Cardiac septum (tissue), 1 donor: ENCODE data around the gene PIEZO1. TPM values are rescaled to one million over a fixed set of nuclear protein-coding genes. Genes with fewer than 3 reads are reported as not detected.
"Not testable (repeated sequence)": the region's sequence is repeated elsewhere in the genome, so short reads cannot be mapped to it uniquely, and the experiment has no call there.

Source experiments
- DNase-seq: peaks from one replicate; pipeline ENCODE4 v3.0.0-alpha.2; 2020; ENCODE audit warnings: low spot score
- intact Hi-C: fragments of 100-400 bp; cut with DNase I; formaldehyde crosslinking; loops from one replicate; pipeline ENCODE4 v1.14.0; 2022
- total RNA-seq: library from RNA; stranded (reverse); fragmentation: NEBNext Ultra II Directional; extraction: Animal tissue kit (Norgen Biotek cat#: 25700); gene quantifications from one replicate; pipeline ENCODE4 v1.2.1, GENCODE V29; 2021
- donor health status: DM: no; HTN: no; CAD: no.

The PIEZO1 gene
- total RNA-seq, 1 donor from 2014 or later = 20.4 TPM

GRCh38 chr16:88805887-88806393, 20.9 kb upstream of the PIEZO1 start:
- intact Hi-C loops = no loop called here
- no peak for DNase-seq

- no peak for DNase-seq
- intact Hi-C loops = no loop called here
Measured at GRCh38 chr16:88805340-88805715, 20.3 kb upstream of the PIEZO1 start.

- no peak for DNase-seq
Measured at GRCh38 chr16:88804552-88805339, 19.7 kb upstream of the PIEZO1 start.

GRCh38 chr16:88804173-88804551, 19.1 kb upstream of the PIEZO1 start:
- intact Hi-C loops = no loop called here
- DNase-seq = no peak

More at GRCh38 chr16:88804552-88805339, 19.7 kb upstream of the PIEZO1 start:
- intact Hi-C loops = no loop called here

GRCh38 chr16:88803264-88803987, 18.4 kb upstream of the PIEZO1 start, which contains the start of gene CDT1:
Gene CDT1, plus strand, starts transcription at chr16:88803789. Its CDS starts 43 bp downstream, at chr16:88803832.
- DNase-seq = peak; percentile 90
- intact Hi-C loops = no loop called here

- intact Hi-C loops = no loop called here
- DNase-seq = no peak
Measured at GRCh38 chr16:88800277-88800592, 15.2 kb upstream of the PIEZO1 start.

- no peak for DNase-seq
- intact Hi-C loops = no loop called here
Measured at GRCh38 chr16:88799569-88800276, 14.7 kb upstream of the PIEZO1 start.

GRCh38 chr16:88798772-88799455, 13.9 kb upstream of the PIEZO1 start:
- DNase-seq = no peak
- intact Hi-C loops = no loop called here

- intact Hi-C loops = no loop called here
- no peak for DNase-seq
Measured at GRCh38 chr16:88798073-88798472, 13.1 kb upstream of the PIEZO1 start.

- intact Hi-C loops = no loop called here
- no peak for DNase-seq
Measured at GRCh38 chr16:88796278-88796677, 11.3 kb upstream of the PIEZO1 start.

- intact Hi-C loops = no loop called here
- no peak for DNase-seq
Measured at GRCh38 chr16:88793251-88793954, 8.4 kb upstream of the PIEZO1 start.

- no peak for DNase-seq
- intact Hi-C loops = no loop called here
Measured at GRCh38 chr16:88792668-88793250, 7.7 kb upstream of the PIEZO1 start.

GRCh38 chr16:88792078-88792550, 7.1 kb upstream of the PIEZO1 start:
- intact Hi-C loops = no loop called here
- DNase-seq = no peak

GRCh38 chr16:88790312-88791211, 5.5 kb upstream of the PIEZO1 start:
- intact Hi-C loops = no loop called here
- peak; percentile 90 for DNase-seq

- no peak for DNase-seq
- intact Hi-C loops = no loop called here
Measured at GRCh38 chr16:88789594-88789993, 4.6 kb upstream of the PIEZO1 start.

- DNase-seq, intact Hi-C loops: not testable (repeated sequence)
Measured at GRCh38 chr16:88788749-88789148, 3.7 kb upstream of the PIEZO1 start.

- DNase-seq = no peak
- intact Hi-C loops = no loop called here
Measured at GRCh38 chr16:88787579-88788314, 2.7 kb upstream of the PIEZO1 start.
